Measurements from ENCODE around the gene ORAI3. TPM values are rescaled to one million over a fixed set of nuclear protein-coding genes. Genes with fewer than 3 reads are reported as not detected.
A peak's percentile ranks its signal among the peaks of the same experiment; 100 is the strongest.

Gene ORAI3
- total and polyA plus RNA-seq, 2 of the 13 experiments (the other 11 are each of a cell fraction or from before 2014, with no cell fraction given): 11.4 to 32.0 TPM

- Histone ChIP-seq H3K27ac (ENCODE audit: extremely low read length, insufficient read depth, low read length) (peak overlapping the region; percentile 50), H3K9ac (ENCODE audit: insufficient read depth, low read depth, low read length) (peak overlapping the region; percentile 46), H3K36me3 (replicated peaks in 1 of 2; ENCODE audit: control insufficient read depth in 1 of 2, insufficient read depth in 2 of 2, low read length in 2 of 2) (no peaks in the 10 kb centered on the region), H3K79me2 (ENCODE audit: insufficient read depth, low read length) (no peaks in the 10 kb centered on the region), H2AFZ (ENCODE audit: low read length) (no peak overlapping the region), H3K4me2 (ENCODE audit: low read depth, low read length) (peak overlapping the region; percentile 87), H3K27me3 (ENCODE audit: control insufficient read depth in 1 of 2, insufficient read depth in 2 of 2, low read length in 2 of 2) (no peaks in the 10 kb centered on the region; a peak in 2 of 5 replicates), H3K4me3 (replicated peaks in 1 of 3; ENCODE audit: insufficient read depth in 1 of 3, low read depth in 2 of 3, low read length in 3 of 3) (peak overlapping the region; percentile 8 to 73 (median 41)), H4K20me1 (ENCODE audit: insufficient read depth, low read length) (no peaks in the 10 kb centered on the region), H3K4me1 (ENCODE audit: insufficient read depth, low read length) (peaks cover 90% of the 10 kb centered on the region), H3K9me3 (ENCODE audit: low read length) (no peaks in the 10 kb centered on the region)
- intact Hi-C loops (cut with micrococcal nuclease; ENCODE audit: unreplicated experiment): no loop called here
- POLR2A ChIA-PET: interaction anchor here (0.8 to 2.6 kb wide), 8 partner anchors 14 to 140 kb away, joined by 3 to 14 read pairs (median 4); partner anchors contain the start of genes HSD3B7, KAT8, STX4 and ZNF646
- ATAC-seq (peak; percentile 10), DNase-seq (ENCODE audit: low spot score) (peak; percentile 67), FAIRE-seq (no peak)
- no TSS peak for BruUV-seq (replicated peaks)
- 17% methylated on average over 15 of the region's 16 CpGs for WGBS (ENCODE audit: low lambda C conversion rate)
- CTCF ChIA-PET (ENCODE audit: low intra/inter-chr PET ratio, low total read pairs): interaction anchor here (0.9 kb wide), 1 partner anchor 16 kb away, joined by 3 read pairs; the partner anchor contains the start of gene HSD3B7
- in situ Hi-C loops (cut with HindIII; ENCODE audit: extremely low pct_ligation_motif_present, low pct_unique_long_range_greater_than_20kb): no loop called here
- peak; percentile 88 for TF ChIP-seq MTA1 (CRISPR knock-in tag; IDR thresholded peaks at IDR 0.05; ENCODE audit: borderline replicate concordance)
- TF ChIP-seq FOXP4 (CRISPR knock-in tag; IDR thresholded peaks at IDR 0.05): peak; percentile 48
- TF ChIP-seq BCL6 (CRISPR knock-in tag; IDR thresholded peaks at IDR 0.05): no peak
- TF ChIP-seq GABPB1 (CRISPR knock-in tag; IDR thresholded peaks at IDR 0.05): peak; percentile 31; the same call in 1 of the 2 replicates
- peak; percentile 91 for TF ChIP-seq ZSCAN25 (CRISPR knock-in tag; IDR thresholded peaks at IDR 0.05)
- 0 out of 2 replicates have a peak, but pooled peaks have one; percentile 39 for TF ChIP-seq RXRB (CRISPR knock-in tag; IDR thresholded peaks at IDR 0.05; ENCODE audit: borderline replicate concordance)
- TF ChIP-seq, protein P1, sequence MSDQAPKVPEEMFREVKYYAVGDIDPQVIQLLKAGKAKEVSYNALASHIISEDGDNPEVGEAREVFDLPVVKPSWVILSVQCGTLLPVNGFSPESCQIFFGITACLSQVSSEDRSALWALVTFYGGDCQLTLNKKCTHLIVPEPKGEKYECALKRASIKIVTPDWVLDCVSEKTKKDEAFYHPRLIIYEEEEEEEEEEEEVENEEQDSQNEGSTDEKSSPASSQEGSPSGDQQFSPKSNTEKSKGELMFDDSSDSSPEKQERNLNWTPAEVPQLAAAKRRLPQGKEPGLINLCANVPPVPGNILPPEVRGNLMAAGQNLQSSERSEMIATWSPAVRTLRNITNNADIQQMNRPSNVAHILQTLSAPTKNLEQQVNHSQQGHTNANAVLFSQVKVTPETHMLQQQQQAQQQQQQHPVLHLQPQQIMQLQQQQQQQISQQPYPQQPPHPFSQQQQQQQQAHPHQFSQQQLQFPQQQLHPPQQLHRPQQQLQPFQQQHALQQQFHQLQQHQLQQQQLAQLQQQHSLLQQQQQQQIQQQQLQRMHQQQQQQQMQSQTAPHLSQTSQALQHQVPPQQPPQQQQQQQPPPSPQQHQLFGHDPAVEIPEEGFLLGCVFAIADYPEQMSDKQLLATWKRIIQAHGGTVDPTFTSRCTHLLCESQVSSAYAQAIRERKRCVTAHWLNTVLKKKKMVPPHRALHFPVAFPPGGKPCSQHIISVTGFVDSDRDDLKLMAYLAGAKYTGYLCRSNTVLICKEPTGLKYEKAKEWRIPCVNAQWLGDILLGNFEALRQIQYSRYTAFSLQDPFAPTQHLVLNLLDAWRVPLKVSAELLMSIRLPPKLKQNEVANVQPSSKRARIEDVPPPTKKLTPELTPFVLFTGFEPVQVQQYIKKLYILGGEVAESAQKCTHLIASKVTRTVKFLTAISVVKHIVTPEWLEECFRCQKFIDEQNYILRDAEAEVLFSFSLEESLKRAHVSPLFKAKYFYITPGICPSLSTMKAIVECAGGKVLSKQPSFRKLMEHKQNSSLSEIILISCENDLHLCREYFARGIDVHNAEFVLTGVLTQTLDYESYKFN (CRISPR knock-in tag; conservative IDR thresholded peaks at IDR 0.05): peak; percentile 60
- 0 out of 2 replicates have a peak, but pooled peaks have one; percentile 62 for TF ChIP-seq PAX8 (CRISPR knock-in tag; IDR thresholded peaks at IDR 0.05; ENCODE audit: borderline replicate concordance)
- no peak for TF ChIP-seq TOPORS (CRISPR knock-in tag; IDR thresholded peaks at IDR 0.05)
- 0 out of 2 replicates have a peak, but pooled peaks have one; percentile 46 for TF ChIP-seq ZNF543 (CRISPR knock-in tag; IDR thresholded peaks at IDR 0.05)
- TF ChIP-seq ZNF775 (CRISPR knock-in tag; IDR thresholded peaks at IDR 0.05; ENCODE audit: borderline replicate concordance): no peak
- TF ChIP-seq, protein P2, sequence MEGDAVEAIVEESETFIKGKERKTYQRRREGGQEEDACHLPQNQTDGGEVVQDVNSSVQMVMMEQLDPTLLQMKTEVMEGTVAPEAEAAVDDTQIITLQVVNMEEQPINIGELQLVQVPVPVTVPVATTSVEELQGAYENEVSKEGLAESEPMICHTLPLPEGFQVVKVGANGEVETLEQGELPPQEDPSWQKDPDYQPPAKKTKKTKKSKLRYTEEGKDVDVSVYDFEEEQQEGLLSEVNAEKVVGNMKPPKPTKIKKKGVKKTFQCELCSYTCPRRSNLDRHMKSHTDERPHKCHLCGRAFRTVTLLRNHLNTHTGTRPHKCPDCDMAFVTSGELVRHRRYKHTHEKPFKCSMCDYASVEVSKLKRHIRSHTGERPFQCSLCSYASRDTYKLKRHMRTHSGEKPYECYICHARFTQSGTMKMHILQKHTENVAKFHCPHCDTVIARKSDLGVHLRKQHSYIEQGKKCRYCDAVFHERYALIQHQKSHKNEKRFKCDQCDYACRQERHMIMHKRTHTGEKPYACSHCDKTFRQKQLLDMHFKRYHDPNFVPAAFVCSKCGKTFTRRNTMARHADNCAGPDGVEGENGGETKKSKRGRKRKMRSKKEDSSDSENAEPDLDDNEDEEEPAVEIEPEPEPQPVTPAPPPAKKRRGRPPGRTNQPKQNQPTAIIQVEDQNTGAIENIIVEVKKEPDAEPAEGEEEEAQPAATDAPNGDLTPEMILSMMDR (CRISPR knock-in tag; IDR thresholded peaks at IDR 0.05): peak; percentile 14; the same call in 1 of the 2 replicates
- 0 out of 2 replicates have a peak, but pooled peaks have one; percentile 43 for TF ChIP-seq EEA1 (CRISPR knock-in tag; IDR thresholded peaks at IDR 0.05; ENCODE audit: borderline replicate concordance)
- no peak for TF ChIP-seq TRIM24 (CRISPR knock-in tag; IDR thresholded peaks at IDR 0.05)
Measured at GRCh38 chr16:31001507-31002249, 52.8 kb downstream of the ORAI3 start.
